K562 (cell line): Measurements from ENCODE around the gene SMAD3.

ENCODE experiments used
- BHLHE40 ChIP-seq: IDR thresholded peaks from 2 replicates; pipeline ENCODE4 v1.6.1; 2011; ENCODE audit warnings: low read length, improper control_type of control experiment
- CBFB ChIP-seq: sonication (generic); formaldehyde crosslinking; IDR thresholded peaks from 2 replicates; pipeline ENCODE4 v1.4.0; 2020; ENCODE audit warnings: mild to moderate bottlenecking, missing genetic modification reagents
- FOS ChIP-seq: IDR thresholded peaks from 3 replicates; pipeline ENCODE4 v1.6.1; 2011; ENCODE audit not compliant: insufficient read length; ENCODE audit errors: extremely low read depth
- HDAC6 ChIP-seq: IDR thresholded peaks from 2 replicates; pipeline ENCODE4 v1.6.1; 2012; ENCODE audit warnings: low read depth, mild to moderate bottlenecking, control low read depth, inconsistent platforms, low read length, moderate library complexity
- MTA2 ChIP-seq: fragments of 450-650 bp; IDR thresholded peaks from 2 replicates; pipeline ENCODE4 v1.6.1; 2016; ENCODE audit warnings: low read depth
- PYGO2 ChIP-seq: fragments of 450-650 bp; IDR thresholded peaks from 2 replicates; pipeline ENCODE4 v1.6.1; 2016; ENCODE audit warnings: mild to moderate bottlenecking, missing genetic modification characterization, moderate library complexity, missing compliant biosample characterization
- RAD21 ChIP-seq, 2 experiments: fragments of 250-450 bp in 1 of 2; fragments of 450-650 bp in 1 of 2; sonication (Bioruptor Pico) in 1 of 2; formaldehyde crosslinking in 1 of 2; IDR thresholded peaks in 1 of 2; conservative IDR thresholded peaks in 1 of 2; 2 replicates each; pipeline versions ENCODE4 v1.4.0 to v1.8.0; 2020 to 2022; ENCODE audit warnings: mild to moderate bottlenecking in 2 of 2, moderate library complexity in 1 of 2
- RFX1 ChIP-seq: fragments of 450-650 bp; IDR thresholded peaks from 2 replicates; pipeline ENCODE4 v1.6.1; 2016; ENCODE audit warnings: mild to moderate bottlenecking, moderate library complexity
- SAP30 ChIP-seq: fragments of 200-600 bp; sonication (generic); IDR thresholded peaks from 2 replicates; pipeline ENCODE4 v1.6.1; 2012; ENCODE audit warnings: borderline replicate concordance, low read depth, mild to moderate bottlenecking, moderate library complexity, low read length, control low read depth, inconsistent platforms; ENCODE audit not compliant: insufficient read depth, poor library complexity, severe bottlenecking
- TEAD2 ChIP-seq: fragments of 450-650 bp; IDR thresholded peaks from 2 replicates; pipeline ENCODE4 v1.6.1; 2016; ENCODE audit warnings: missing genetic modification characterization, control low read depth, missing compliant biosample characterization
- TF ChIP-seq, protein P1 (sequence below): sonication (generic); formaldehyde crosslinking; IDR thresholded peaks from 2 replicates; pipeline ENCODE4 v1.8.0; 2023; ENCODE audit warnings: mild to moderate bottlenecking, missing genetic modification reagents
- TF ChIP-seq, protein P2 (sequence below), 3 experiments: IDR thresholded peaks in 2 of 3; conservative IDR thresholded peaks in 1 of 3; 2 replicates each; pipeline ENCODE4 v1.5.1; 2011 to 2012; ENCODE audit warnings: low read length in 3 of 3, mild to moderate bottlenecking in 3 of 3, control low read depth in 2 of 3, improper control_type of control experiment in 1 of 3, inconsistent platforms in 1 of 3, low read depth in 1 of 3, mixed read lengths in 1 of 3, moderate library complexity in 1 of 3; ENCODE audit not compliant: insufficient read depth in 2 of 3
- TF ChIP-seq, protein P3 (sequence below): sonication (generic); formaldehyde crosslinking; IDR thresholded peaks from 2 replicates; pipeline ENCODE4 v1.8.0; 2022; ENCODE audit warnings: missing genetic modification reagents, mild to moderate bottlenecking, moderate library complexity, borderline replicate concordance
- TF ChIP-seq, protein P4 (sequence below): sonication (generic); formaldehyde crosslinking; IDR thresholded peaks from 2 replicates; pipeline ENCODE4 v1.9.0; 2022; ENCODE audit warnings: mild to moderate bottlenecking, missing genetic modification reagents

DNA sequence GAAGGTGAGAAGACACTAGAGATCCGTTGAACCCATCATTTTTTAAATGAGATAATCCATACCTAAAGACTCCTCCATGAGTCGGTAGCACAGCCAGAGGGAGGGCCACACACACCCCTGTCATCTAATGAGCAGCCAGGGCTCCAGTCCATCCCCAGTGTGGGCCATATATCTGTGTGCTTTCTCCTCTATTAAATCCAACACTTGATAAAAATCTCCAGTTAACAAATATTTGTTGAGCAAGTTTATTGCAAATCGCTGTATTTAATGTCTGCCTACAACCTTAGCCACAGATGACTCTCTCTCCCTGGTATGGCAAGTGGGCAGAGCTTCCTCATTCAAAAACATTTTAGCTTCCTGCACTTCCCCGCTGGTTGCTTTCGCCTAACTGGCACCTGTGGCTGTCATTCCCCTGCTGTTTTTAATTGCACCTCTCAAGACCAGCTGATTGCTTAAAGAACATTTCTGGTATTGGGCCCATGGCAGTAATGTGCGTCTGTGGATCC is 82.8 kb downstream of the SMAD3 start:
- no peak for TF ChIP-seq HDAC6
- TF ChIP-seq RAD21 (CRISPR knock-in tag; conservative IDR thresholded peaks at IDR 0.05 in 1 of 2, IDR thresholded peaks at IDR 0.05 in 1 of 2), result no peak
- TF ChIP-seq MTA2, result no peak
- TF ChIP-seq, protein P1, sequence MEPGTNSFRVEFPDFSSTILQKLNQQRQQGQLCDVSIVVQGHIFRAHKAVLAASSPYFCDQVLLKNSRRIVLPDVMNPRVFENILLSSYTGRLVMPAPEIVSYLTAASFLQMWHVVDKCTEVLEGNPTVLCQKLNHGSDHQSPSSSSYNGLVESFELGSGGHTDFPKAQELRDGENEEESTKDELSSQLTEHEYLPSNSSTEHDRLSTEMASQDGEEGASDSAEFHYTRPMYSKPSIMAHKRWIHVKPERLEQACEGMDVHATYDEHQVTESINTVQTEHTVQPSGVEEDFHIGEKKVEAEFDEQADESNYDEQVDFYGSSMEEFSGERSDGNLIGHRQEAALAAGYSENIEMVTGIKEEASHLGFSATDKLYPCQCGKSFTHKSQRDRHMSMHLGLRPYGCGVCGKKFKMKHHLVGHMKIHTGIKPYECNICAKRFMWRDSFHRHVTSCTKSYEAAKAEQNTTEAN, result no peak
- TF ChIP-seq, protein P2, sequence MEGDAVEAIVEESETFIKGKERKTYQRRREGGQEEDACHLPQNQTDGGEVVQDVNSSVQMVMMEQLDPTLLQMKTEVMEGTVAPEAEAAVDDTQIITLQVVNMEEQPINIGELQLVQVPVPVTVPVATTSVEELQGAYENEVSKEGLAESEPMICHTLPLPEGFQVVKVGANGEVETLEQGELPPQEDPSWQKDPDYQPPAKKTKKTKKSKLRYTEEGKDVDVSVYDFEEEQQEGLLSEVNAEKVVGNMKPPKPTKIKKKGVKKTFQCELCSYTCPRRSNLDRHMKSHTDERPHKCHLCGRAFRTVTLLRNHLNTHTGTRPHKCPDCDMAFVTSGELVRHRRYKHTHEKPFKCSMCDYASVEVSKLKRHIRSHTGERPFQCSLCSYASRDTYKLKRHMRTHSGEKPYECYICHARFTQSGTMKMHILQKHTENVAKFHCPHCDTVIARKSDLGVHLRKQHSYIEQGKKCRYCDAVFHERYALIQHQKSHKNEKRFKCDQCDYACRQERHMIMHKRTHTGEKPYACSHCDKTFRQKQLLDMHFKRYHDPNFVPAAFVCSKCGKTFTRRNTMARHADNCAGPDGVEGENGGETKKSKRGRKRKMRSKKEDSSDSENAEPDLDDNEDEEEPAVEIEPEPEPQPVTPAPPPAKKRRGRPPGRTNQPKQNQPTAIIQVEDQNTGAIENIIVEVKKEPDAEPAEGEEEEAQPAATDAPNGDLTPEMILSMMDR (IDR thresholded peaks at IDR 0.05 in 2 of 3, conservative IDR thresholded peaks at IDR 0.05 in 1 of 3; ENCODE audit: insufficient read depth in 2 of 3, low read depth in 1 of 3, low read length in 3 of 3), result no peak
- TF ChIP-seq FOS, result no peak
- TF ChIP-seq RFX1, result no peak
- no peak for TF ChIP-seq CBFB (CRISPR knock-in tag)
- no peak for TF ChIP-seq TEAD2 (tag)
- TF ChIP-seq, protein P3, sequence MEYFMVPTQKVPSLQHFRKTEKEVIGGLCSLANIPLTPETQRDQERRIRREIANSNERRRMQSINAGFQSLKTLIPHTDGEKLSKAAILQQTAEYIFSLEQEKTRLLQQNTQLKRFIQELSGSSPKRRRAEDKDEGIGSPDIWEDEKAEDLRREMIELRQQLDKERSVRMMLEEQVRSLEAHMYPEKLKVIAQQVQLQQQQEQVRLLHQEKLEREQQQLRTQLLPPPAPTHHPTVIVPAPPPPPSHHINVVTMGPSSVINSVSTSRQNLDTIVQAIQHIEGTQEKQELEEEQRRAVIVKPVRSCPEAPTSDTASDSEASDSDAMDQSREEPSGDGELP (CRISPR knock-in tag), result no peak
- TF ChIP-seq BHLHE40, result no peak
- TF ChIP-seq, protein P4, sequence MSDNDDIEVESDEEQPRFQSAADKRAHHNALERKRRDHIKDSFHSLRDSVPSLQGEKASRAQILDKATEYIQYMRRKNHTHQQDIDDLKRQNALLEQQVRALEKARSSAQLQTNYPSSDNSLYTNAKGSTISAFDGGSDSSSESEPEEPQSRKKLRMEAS (CRISPR knock-in tag), result no peak
- no peak for TF ChIP-seq SAP30
- no peak for TF ChIP-seq PYGO2 (tag)
